SK-N-SH treated with all-trans-retinoic acid at 6 μM for 48 hours (cell line): Measurements from ENCODE around the gene IQCF6.

Source experiments
- BACH2 ChIP-seq: fragments of 250-450 bp; sonication (Bioruptor Pico); IDR thresholded peaks from 2 replicates; pipeline ENCODE4 v1.9.0; 2021; ENCODE audit warnings: mild to moderate bottlenecking, borderline replicate concordance
- CSDC2 ChIP-seq: fragments of 250-450 bp; sonication (Bioruptor Pico); IDR thresholded peaks from 2 replicates; pipeline ENCODE4 v1.5.0; 2020; ENCODE audit warnings: mild to moderate bottlenecking, moderate library complexity
- ESRRG ChIP-seq: fragments of 250-450 bp; sonication (Bioruptor Pico); IDR thresholded peaks from 2 replicates; pipeline ENCODE4 v1.6.1; 2021; ENCODE audit warnings: mild to moderate bottlenecking
- RARB ChIP-seq: fragments of 250-450 bp; sonication (Bioruptor Pico); IDR thresholded peaks from 2 replicates; pipeline ENCODE4 v1.8.0; 2021; ENCODE audit warnings: mild to moderate bottlenecking, moderate library complexity
- TCF4 ChIP-seq: fragments of 250-450 bp; sonication (Bioruptor Pico); IDR thresholded peaks from 2 replicates; pipeline ENCODE4 v1.8.0; 2021; ENCODE audit warnings: mild to moderate bottlenecking, moderate library complexity, borderline replicate concordance
- TOX ChIP-seq: fragments of 250-450 bp; sonication (Bioruptor Pico); IDR thresholded peaks from 2 replicates; pipeline ENCODE4 v1.8.0; 2021; ENCODE audit warnings: mild to moderate bottlenecking, moderate library complexity, borderline replicate concordance
- ZFP30 ChIP-seq: fragments of 450-650 bp; formaldehyde crosslinking; IDR thresholded peaks from 2 replicates; pipeline ENCODE4 v1.5.0; 2022; ENCODE audit warnings: mild to moderate bottlenecking, moderate library complexity
- ZNF70 ChIP-seq: fragments of 450-650 bp; formaldehyde crosslinking; IDR thresholded peaks from 2 replicates; pipeline ENCODE4 v1.5.0; 2020; ENCODE audit warnings: mild to moderate bottlenecking, moderate library complexity
- ZNF8 ChIP-seq: fragments of 450-650 bp; formaldehyde crosslinking; IDR thresholded peaks from 2 replicates; pipeline ENCODE4 v1.5.0; 2020; ENCODE audit warnings: mild to moderate bottlenecking, moderate library complexity
- TF ChIP-seq, protein P1 (sequence below): fragments of 250-450 bp; sonication (Bioruptor Pico); IDR thresholded peaks from 2 replicates; pipeline ENCODE4 v1.8.0; 2020; ENCODE audit warnings: mild to moderate bottlenecking, moderate library complexity, borderline replicate concordance
- TF ChIP-seq, protein P2 (sequence below): fragments of 250-450 bp; sonication (Bioruptor Pico); IDR thresholded peaks from 2 replicates; pipeline ENCODE4 v1.5.0; 2020; ENCODE audit warnings: mild to moderate bottlenecking, moderate library complexity
- TF ChIP-seq, protein P3 (sequence below): fragments of 250-450 bp; sonication (Bioruptor Pico); IDR thresholded peaks from 2 replicates; pipeline ENCODE4 v1.5.1; 2020; ENCODE audit warnings: low read depth, mild to moderate bottlenecking, moderate library complexity

DNA sequence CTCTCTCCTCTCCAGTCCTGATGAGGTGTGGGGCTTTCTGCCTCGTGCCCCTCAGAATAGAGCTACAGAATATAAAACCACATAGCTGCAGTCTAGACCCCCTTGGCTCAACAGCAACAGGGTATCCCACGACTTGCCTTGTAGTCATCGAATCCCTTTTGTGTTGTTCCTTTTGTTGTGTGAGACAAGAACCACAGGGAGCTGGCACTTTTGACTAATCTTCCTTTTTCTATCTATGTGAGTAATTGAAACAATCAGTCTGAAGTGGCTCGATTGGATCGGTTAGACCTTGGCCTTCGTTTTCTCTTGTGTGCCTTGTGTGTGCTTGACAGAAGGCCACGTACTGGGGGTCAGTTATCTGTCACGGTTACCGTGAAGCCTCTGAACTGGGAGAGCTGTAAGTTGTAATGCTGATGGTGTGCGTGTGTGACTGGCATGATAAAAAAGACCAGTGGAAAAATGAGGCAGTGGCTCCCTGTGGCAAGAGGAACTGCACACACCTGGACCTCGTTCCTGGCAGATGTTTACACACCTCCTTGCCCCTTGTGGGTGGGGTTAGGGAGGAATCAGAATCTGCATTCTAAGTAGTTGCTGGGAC lies 23.2 kb upstream of the IQCF6 start:
- TF ChIP-seq, protein P1, sequence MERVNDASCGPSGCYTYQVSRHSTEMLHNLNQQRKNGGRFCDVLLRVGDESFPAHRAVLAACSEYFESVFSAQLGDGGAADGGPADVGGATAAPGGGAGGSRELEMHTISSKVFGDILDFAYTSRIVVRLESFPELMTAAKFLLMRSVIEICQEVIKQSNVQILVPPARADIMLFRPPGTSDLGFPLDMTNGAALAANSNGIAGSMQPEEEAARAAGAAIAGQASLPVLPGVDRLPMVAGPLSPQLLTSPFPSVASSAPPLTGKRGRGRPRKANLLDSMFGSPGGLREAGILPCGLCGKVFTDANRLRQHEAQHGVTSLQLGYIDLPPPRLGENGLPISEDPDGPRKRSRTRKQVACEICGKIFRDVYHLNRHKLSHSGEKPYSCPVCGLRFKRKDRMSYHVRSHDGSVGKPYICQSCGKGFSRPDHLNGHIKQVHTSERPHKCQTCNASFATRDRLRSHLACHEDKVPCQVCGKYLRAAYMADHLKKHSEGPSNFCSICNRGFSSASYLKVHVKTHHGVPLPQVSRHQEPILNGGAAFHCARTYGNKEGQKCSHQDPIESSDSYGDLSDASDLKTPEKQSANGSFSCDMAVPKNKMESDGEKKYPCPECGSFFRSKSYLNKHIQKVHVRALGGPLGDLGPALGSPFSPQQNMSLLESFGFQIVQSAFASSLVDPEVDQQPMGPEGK: no peak
- TF ChIP-seq ZNF8 (CRISPR knock-in tag): no peak
- TF ChIP-seq ZFP30 (CRISPR knock-in tag): no peak
- TF ChIP-seq BACH2: no peak
- TF ChIP-seq TOX (CRISPR knock-in tag): no peak
- TF ChIP-seq CSDC2: no peak
- TF ChIP-seq ZNF70 (CRISPR knock-in tag): no peak
- TF ChIP-seq, protein P2, sequence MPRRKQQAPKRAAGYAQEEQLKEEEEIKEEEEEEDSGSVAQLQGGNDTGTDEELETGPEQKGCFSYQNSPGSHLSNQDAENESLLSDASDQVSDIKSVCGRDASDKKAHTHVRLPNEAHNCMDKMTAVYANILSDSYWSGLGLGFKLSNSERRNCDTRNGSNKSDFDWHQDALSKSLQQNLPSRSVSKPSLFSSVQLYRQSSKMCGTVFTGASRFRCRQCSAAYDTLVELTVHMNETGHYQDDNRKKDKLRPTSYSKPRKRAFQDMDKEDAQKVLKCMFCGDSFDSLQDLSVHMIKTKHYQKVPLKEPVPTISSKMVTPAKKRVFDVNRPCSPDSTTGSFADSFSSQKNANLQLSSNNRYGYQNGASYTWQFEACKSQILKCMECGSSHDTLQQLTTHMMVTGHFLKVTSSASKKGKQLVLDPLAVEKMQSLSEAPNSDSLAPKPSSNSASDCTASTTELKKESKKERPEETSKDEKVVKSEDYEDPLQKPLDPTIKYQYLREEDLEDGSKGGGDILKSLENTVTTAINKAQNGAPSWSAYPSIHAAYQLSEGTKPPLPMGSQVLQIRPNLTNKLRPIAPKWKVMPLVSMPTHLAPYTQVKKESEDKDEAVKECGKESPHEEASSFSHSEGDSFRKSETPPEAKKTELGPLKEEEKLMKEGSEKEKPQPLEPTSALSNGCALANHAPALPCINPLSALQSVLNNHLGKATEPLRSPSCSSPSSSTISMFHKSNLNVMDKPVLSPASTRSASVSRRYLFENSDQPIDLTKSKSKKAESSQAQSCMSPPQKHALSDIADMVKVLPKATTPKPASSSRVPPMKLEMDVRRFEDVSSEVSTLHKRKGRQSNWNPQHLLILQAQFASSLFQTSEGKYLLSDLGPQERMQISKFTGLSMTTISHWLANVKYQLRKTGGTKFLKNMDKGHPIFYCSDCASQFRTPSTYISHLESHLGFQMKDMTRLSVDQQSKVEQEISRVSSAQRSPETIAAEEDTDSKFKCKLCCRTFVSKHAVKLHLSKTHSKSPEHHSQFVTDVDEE (CRISPR knock-in tag): no peak
- no peak for TF ChIP-seq TCF4 (CRISPR knock-in tag)
- TF ChIP-seq, protein P3, sequence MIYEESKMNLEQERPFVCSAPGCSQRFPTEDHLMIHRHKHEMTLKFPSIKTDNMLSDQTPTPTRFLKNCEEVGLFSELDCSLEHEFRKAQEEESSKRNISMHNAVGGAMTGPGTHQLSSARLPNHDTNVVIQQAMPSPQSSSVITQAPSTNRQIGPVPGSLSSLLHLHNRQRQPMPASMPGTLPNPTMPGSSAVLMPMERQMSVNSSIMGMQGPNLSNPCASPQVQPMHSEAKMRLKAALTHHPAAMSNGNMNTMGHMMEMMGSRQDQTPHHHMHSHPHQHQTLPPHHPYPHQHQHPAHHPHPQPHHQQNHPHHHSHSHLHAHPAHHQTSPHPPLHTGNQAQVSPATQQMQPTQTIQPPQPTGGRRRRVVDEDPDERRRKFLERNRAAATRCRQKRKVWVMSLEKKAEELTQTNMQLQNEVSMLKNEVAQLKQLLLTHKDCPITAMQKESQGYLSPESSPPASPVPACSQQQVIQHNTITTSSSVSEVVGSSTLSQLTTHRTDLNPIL (CRISPR knock-in tag): no peak
- TF ChIP-seq RARB (CRISPR knock-in tag): no peak
- TF ChIP-seq ESRRG (CRISPR knock-in tag): no peak
